Right lobe of liver (tissue), 4 donors: Measurements from ENCODE around the gene ADAMTS7.
"Not testable (repeated sequence)": the region's sequence is repeated elsewhere in the genome, so short reads cannot be mapped to it uniquely, and the experiment has no call there.

Experiments
- CTCF ChIP-seq, 4 donors: fragments of 200-600 bp in 3 of 4; fragments of 450-650 bp in 1 of 4; IDR thresholded peaks; one replicate each; pipeline versions ENCODE4 v1.5.1 to v1.8.0; 2016 to 2022; ENCODE audit warnings: antibody characterized with exemption in 4 of 4, mild to moderate bottlenecking in 2 of 4
- POLR2A ChIP-seq: fragments of 450-650 bp; IDR thresholded peaks from one replicate; pipeline ENCODE4 v1.6.1; 2017; ENCODE audit warnings: antibody characterized with exemption, mild to moderate bottlenecking
- donor health status: DM: no; HTN: no; CAD: no.
- donor health status: DM: no; HTN: no; CAD: no.
- donor health status: DM: no; HTN: yes; CAD: no.

GRCh38 chr15:78779975-78780374, 31.3 kb downstream of the ADAMTS7 start:
- TF ChIP-seq CTCF (IDR thresholded peaks at IDR 0.05); POLR2A: not testable (repeated sequence)
